Kidney epithelial cell (primary cell): ENCODE measurements around the gene DYNC2H1. TPM values are rescaled to one million over a fixed set of nuclear protein-coding genes. Genes with fewer than 3 reads are reported as not detected.
A peak's percentile ranks its signal among the peaks of the same experiment; 100 is the strongest.

ENCODE experiments used
- DNase-seq: peaks from one replicate; pipeline ENCODE4 v3.0.0-alpha.2; 2010; ENCODE audit warnings: low read depth
- H3K27me3 ChIP-seq: 2 replicates; pipeline ENCODE4 v1.6.0; 2011; ENCODE audit warnings: low read length; ENCODE audit not compliant: control insufficient read depth, insufficient read depth
- H3K36me3 ChIP-seq: 2 replicates; pipeline ENCODE4 v1.5.1; 2011; ENCODE audit warnings: low read length; ENCODE audit not compliant: control insufficient read depth, insufficient read depth
- H3K4me3 ChIP-seq: 2 replicates; pipeline ENCODE4 v1.5.1; 2011; ENCODE audit warnings: low read depth, mild to moderate bottlenecking, control low read depth, low read length
- CTCF ChIP-seq: IDR thresholded peaks from 2 replicates; pipeline ENCODE4 v1.5.1; 2011; ENCODE audit warnings: mild to moderate bottlenecking, moderate library complexity, low read length, control low read depth, inconsistent platforms; ENCODE audit not compliant: insufficient read depth, poor library complexity, severe bottlenecking
- total RNA-seq: library from RNA; depleted of rRNA; stranded (reverse); fragments of >200 nt; gene quantifications from 2 replicates; pipeline ENCODE4 v1.2.3, GENCODE V29; 2015

The DYNC2H1 gene
- total RNA-seq = 10.4 and 10.5 TPM in 2 replicates

GRCh38 chr11:103108933-103109817 is at the start of gene DYNC2H1:
DYNC2H1 (plus strand) TSS chr11:103109426; CDS start chr11:103109575, 149 bp downstream.
- H3K27me3 ChIP-seq = no peaks in the 10 kb centered on the region

GRCh38 chr11:103061656-103062055 is 47.6 kb upstream of the DYNC2H1 start:
- TF ChIP-seq CTCF = no peak
- no peak overlapping the region for H3K4me3 ChIP-seq
- no peak for DNase-seq
- no peaks in the 10 kb centered on the region for H3K27me3 ChIP-seq
- no peaks in the 10 kb centered on the region for H3K36me3 ChIP-seq

More at GRCh38 chr11:103108933-103109817, at the start of gene DYNC2H1:
- DNase-seq = peak; percentile 71
- no peaks in the 10 kb centered on the region for H3K36me3 ChIP-seq
- peak within 1 kb of the TSS; percentile 75 for H3K4me3 ChIP-seq
- TF ChIP-seq CTCF = peak; percentile 58

- Histone ChIP-seq H3K4me3 (no peak overlapping the region), H3K27me3 (no peaks in the 10 kb centered on the region), H3K36me3 (no peaks in the 10 kb centered on the region)
- DNase-seq = no peak
- no peak for TF ChIP-seq CTCF
Measured at GRCh38 chr11:103067118-103067517, 42.1 kb upstream of the DYNC2H1 start.

- TF ChIP-seq CTCF = no peak
- H3K27me3 ChIP-seq = no peaks in the 10 kb centered on the region
- DNase-seq = no peak
- H3K36me3 ChIP-seq = no peaks in the 10 kb centered on the region
- H3K4me3 ChIP-seq = no peak overlapping the region
Measured at GRCh38 chr11:103069367-103069766, 39.9 kb upstream of the DYNC2H1 start.

- H3K36me3 ChIP-seq = no peaks in the 10 kb centered on the region
- no peak for TF ChIP-seq CTCF
Measured at GRCh38 chr11:103070142-103070541, 39.1 kb upstream of the DYNC2H1 start.

More at GRCh38 chr11:103070142-103070541, 39.1 kb upstream of the DYNC2H1 start:
- no peaks in the 10 kb centered on the region for H3K27me3 ChIP-seq
- H3K4me3 ChIP-seq = no peak overlapping the region
- no peak for DNase-seq
